ENCODE data around the gene NAGS.

Gene NAGS

GRCh38 chr17:44008205-44008909, 3.9 kb downstream of the NAGS start:
- Histone ChIP-seq H3F3A (ENCODE audit: insufficient read depth, low read length) (0 out of 2 replicates have a peak, but pooled peaks cover 3% of the 10 kb centered on the region), H3K4me3 (ENCODE audit: low read length) (no peak overlapping the region), H4K20me1 (ENCODE audit: insufficient read depth, low read length) (no peaks in the 10 kb centered on the region), H3K9ac (ENCODE audit: low read length) (no peak overlapping the region), H3K4me1 (ENCODE audit: low read length) (peaks cover 22% of the 10 kb centered on the region; the same call in 1 of the 2 replicates), H3K4me2 (ENCODE audit: low read depth, low read length) (peak overlapping the region; percentile 95; the same call in 1 of the 2 replicates), H3K79me2 (ENCODE audit: low read length) (0 out of 2 replicates have a peak, but pooled peaks cover 2% of the 10 kb centered on the region), H3K36me3 (replicated peaks; ENCODE audit: insufficient read depth, low read length) (no peaks in the 10 kb centered on the region), H3K27ac (ENCODE audit: low read length) (no peak overlapping the region), H3K9me3 (replicated peaks; ENCODE audit: insufficient read depth, low read length) (no peaks in the 10 kb centered on the region), H3K27me3 (replicated peaks; ENCODE audit: insufficient read depth, low read length) (peaks cover 21% of the 10 kb centered on the region), H2AFZ (ENCODE audit: low read length) (no peak overlapping the region), H3K9me2 (replicated peaks; ENCODE audit: insufficient read depth, low read length) (no peaks in the 10 kb centered on the region)
- no peak for TF ChIP-seq EZH2 (optimal IDR thresholded peaks at IDR 0.05; ENCODE audit: low read depth, low read length)
- TF ChIP-seq, protein P1, sequence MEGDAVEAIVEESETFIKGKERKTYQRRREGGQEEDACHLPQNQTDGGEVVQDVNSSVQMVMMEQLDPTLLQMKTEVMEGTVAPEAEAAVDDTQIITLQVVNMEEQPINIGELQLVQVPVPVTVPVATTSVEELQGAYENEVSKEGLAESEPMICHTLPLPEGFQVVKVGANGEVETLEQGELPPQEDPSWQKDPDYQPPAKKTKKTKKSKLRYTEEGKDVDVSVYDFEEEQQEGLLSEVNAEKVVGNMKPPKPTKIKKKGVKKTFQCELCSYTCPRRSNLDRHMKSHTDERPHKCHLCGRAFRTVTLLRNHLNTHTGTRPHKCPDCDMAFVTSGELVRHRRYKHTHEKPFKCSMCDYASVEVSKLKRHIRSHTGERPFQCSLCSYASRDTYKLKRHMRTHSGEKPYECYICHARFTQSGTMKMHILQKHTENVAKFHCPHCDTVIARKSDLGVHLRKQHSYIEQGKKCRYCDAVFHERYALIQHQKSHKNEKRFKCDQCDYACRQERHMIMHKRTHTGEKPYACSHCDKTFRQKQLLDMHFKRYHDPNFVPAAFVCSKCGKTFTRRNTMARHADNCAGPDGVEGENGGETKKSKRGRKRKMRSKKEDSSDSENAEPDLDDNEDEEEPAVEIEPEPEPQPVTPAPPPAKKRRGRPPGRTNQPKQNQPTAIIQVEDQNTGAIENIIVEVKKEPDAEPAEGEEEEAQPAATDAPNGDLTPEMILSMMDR (IDR thresholded peaks at IDR 0.05; ENCODE audit: low read length): no peak
- no peak for TF ChIP-seq EZH2phosphoT487 (IDR thresholded peaks at IDR 0.05; ENCODE audit: low read length)
- DNase-seq: no peak

- peaks cover 16% of the 10 kb centered on the region for H3K79me2 ChIP-seq (ENCODE audit: low read length)
- no peaks in the 10 kb centered on the region for H3K36me3 ChIP-seq (replicated peaks; ENCODE audit: insufficient read depth, low read length)
- H4K20me1 ChIP-seq (ENCODE audit: insufficient read depth, low read length): no peaks in the 10 kb centered on the region
- H3K4me3 ChIP-seq (ENCODE audit: low read length): no peak overlapping the region
- DNase-seq: no peak
- H3F3A ChIP-seq (ENCODE audit: insufficient read depth, low read length): 0 out of 2 replicates have a peak, but pooled peaks cover 3% of the 10 kb centered on the region
- no peak overlapping the region for H2AFZ ChIP-seq (ENCODE audit: low read length)
- H3K9ac ChIP-seq (ENCODE audit: low read length): no peak overlapping the region
- no peak overlapping the region for H3K27ac ChIP-seq (ENCODE audit: low read length)
- peaks cover 21% of the 10 kb centered on the region; the same call in 1 of the 2 replicates for H3K4me1 ChIP-seq (ENCODE audit: low read length)
- TF ChIP-seq, protein P1 (IDR thresholded peaks at IDR 0.05; ENCODE audit: low read length): no peak
- no peak for TF ChIP-seq EZH2 (optimal IDR thresholded peaks at IDR 0.05; ENCODE audit: low read depth, low read length)
- no peak for TF ChIP-seq EZH2phosphoT487 (IDR thresholded peaks at IDR 0.05; ENCODE audit: low read length)
- no peak overlapping the region for H3K4me2 ChIP-seq (ENCODE audit: low read depth, low read length)
- no peaks in the 10 kb centered on the region for H3K9me3 ChIP-seq (replicated peaks; ENCODE audit: insufficient read depth, low read length)
- H3K27me3 ChIP-seq (replicated peaks; ENCODE audit: insufficient read depth, low read length): peaks cover 4% of the 10 kb centered on the region
- no peaks in the 10 kb centered on the region for H3K9me2 ChIP-seq (replicated peaks; ENCODE audit: insufficient read depth, low read length)
Observed at GRCh38 chr17:44010966-44011647, 6.7 kb downstream of the NAGS start.

GRCh38 chr17:44011876-44012275, 7.5 kb downstream of the NAGS start:
- DNase-seq: no peak
- H3K27me3 ChIP-seq (replicated peaks; ENCODE audit: insufficient read depth, low read length): no peaks in the 10 kb centered on the region
- H3K4me3 ChIP-seq (ENCODE audit: low read length): no peak overlapping the region
- TF ChIP-seq EZH2phosphoT487 (IDR thresholded peaks at IDR 0.05; ENCODE audit: low read length): no peak
- TF ChIP-seq EZH2 (optimal IDR thresholded peaks at IDR 0.05; ENCODE audit: low read depth, low read length): no peak
- TF ChIP-seq, protein P1 (IDR thresholded peaks at IDR 0.05; ENCODE audit: low read length): no peak
- H3K9ac ChIP-seq (ENCODE audit: low read length): no peak overlapping the region
- H3K9me3 ChIP-seq (replicated peaks; ENCODE audit: insufficient read depth, low read length): no peaks in the 10 kb centered on the region
- no peak overlapping the region for H3K27ac ChIP-seq (ENCODE audit: low read length)
- H3K79me2 ChIP-seq (ENCODE audit: low read length): peaks cover 16% of the 10 kb centered on the region
- no peaks in the 10 kb centered on the region for H3K36me3 ChIP-seq (replicated peaks; ENCODE audit: insufficient read depth, low read length)
- H3K9me2 ChIP-seq (replicated peaks; ENCODE audit: insufficient read depth, low read length): no peaks in the 10 kb centered on the region
- H3F3A ChIP-seq (ENCODE audit: insufficient read depth, low read length): no peaks in the 10 kb centered on the region
- no peaks in the 10 kb centered on the region for H4K20me1 ChIP-seq (ENCODE audit: insufficient read depth, low read length)
- H2AFZ ChIP-seq (ENCODE audit: low read length): no peak overlapping the region
- peaks cover 20% of the 10 kb centered on the region; the same call in 1 of the 2 replicates for H3K4me1 ChIP-seq (ENCODE audit: low read length)
- no peak overlapping the region for H3K4me2 ChIP-seq (ENCODE audit: low read depth, low read length)

All from MM.1S (cell line).